H1 (cell line): ENCODE data around the gene CLDN9. TPM values are rescaled to one million over a fixed set of nuclear protein-coding genes. Genes with fewer than 3 reads are reported as not detected.

Experiments used
- polyA plus RNA-seq, 7 experiments: library from polyadenylated mRNA; depleted of rRNA in 3 of 7; stranded (reverse) in 5 of 7; unstranded in 2 of 7; fragments of >200 nt in 5 of 7; fragments of 200-250 nt in 2 of 7; gene quantifications; 1 replicate in 5 of 7; 2 replicates in 1 of 7; 4 replicates in 1 of 7; pipeline versions ENCODE4 v1.2.1 to v1.2.3, GENCODE V29; 2011 to 2013; ENCODE audit warnings: missing spikeins in 2 of 7, mixed read lengths in 2 of 7
- total RNA-seq: library from RNA; stranded (reverse); fragmentation: NEBNext Ultra II Directional; extraction: Animal tissue kit (Norgen Biotek cat#: 25700); gene quantifications from 2 replicates; pipeline ENCODE4 v1.2.1, GENCODE V29; 2021
- TF ChIP-seq, protein P1 (sequence below), 3 experiments: IDR thresholded peaks; 1 replicate in 2 of 3; 2 replicates in 1 of 3; pipeline versions ENCODE4 v1.5.1 to v1.6.1; 2011; ENCODE audit warnings: low read length in 3 of 3, mild to moderate bottlenecking in 3 of 3, inconsistent platforms in 2 of 3, low read depth in 1 of 3, moderate library complexity in 1 of 3; ENCODE audit not compliant: insufficient read depth in 1 of 3; ENCODE audit errors: control extremely low read depth in 1 of 3

The CLDN9 gene
- total and polyA plus RNA-seq, 2 of the 8 experiments (the other 6 are each of a cell fraction or from before 2014, with no cell fraction given), result 0.60 to 0.89 TPM

- TF ChIP-seq, protein P1, sequence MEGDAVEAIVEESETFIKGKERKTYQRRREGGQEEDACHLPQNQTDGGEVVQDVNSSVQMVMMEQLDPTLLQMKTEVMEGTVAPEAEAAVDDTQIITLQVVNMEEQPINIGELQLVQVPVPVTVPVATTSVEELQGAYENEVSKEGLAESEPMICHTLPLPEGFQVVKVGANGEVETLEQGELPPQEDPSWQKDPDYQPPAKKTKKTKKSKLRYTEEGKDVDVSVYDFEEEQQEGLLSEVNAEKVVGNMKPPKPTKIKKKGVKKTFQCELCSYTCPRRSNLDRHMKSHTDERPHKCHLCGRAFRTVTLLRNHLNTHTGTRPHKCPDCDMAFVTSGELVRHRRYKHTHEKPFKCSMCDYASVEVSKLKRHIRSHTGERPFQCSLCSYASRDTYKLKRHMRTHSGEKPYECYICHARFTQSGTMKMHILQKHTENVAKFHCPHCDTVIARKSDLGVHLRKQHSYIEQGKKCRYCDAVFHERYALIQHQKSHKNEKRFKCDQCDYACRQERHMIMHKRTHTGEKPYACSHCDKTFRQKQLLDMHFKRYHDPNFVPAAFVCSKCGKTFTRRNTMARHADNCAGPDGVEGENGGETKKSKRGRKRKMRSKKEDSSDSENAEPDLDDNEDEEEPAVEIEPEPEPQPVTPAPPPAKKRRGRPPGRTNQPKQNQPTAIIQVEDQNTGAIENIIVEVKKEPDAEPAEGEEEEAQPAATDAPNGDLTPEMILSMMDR (IDR thresholded peaks at IDR 0.05; ENCODE audit: control extremely low read depth in 1 of 3, insufficient read depth in 1 of 3, low read depth in 1 of 3, low read length in 3 of 3), result no peak
Measured at GRCh38 chr16:3007957-3008689, 4.6 kb upstream of the CLDN9 start (continued).
